ENCODE results near the gene CCDC116.

Gene CCDC116

DNA sequence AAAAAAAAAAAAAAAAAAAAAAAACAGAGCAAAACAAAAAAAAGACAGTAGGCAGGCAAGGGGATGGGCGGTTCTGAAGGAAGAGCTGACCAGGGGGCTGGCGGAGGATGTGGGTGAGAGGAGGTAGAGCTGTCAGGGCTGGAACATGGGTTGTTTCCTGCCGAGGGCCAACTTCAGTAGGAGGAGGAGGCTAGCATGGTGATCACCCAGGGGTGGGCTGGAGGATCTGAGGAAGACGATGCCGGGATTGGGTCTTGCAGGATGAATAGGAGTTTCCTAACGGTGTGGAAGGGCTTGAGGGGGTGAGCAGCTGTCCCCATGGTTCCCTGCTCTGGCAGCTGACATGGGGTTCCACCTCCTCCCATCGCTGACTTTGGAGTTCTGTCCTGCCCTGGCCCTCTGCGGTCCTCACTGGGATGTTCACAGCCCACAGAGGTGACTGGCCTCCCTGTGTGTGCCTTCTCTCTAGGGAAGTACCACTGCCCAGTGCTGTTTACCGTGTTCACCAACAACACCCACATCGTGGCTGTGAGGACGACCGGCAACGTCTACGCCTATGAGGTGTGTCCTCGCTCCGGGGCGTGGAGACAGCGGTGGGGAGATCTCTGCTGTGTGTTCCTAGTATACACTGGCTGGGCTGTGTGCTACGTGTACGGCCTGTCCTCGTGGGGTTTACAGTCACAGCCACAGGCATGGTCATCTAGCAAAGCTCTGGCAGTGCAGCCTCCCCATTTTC, 48.4 kb downstream of the CCDC116 start:
- DNase-seq (ENCODE audit: low read depth): no peak
- no peak overlapping the region for H3K4me3 ChIP-seq (replicated peaks; ENCODE audit: low read depth, low read length)
- TF ChIP-seq, protein P1, sequence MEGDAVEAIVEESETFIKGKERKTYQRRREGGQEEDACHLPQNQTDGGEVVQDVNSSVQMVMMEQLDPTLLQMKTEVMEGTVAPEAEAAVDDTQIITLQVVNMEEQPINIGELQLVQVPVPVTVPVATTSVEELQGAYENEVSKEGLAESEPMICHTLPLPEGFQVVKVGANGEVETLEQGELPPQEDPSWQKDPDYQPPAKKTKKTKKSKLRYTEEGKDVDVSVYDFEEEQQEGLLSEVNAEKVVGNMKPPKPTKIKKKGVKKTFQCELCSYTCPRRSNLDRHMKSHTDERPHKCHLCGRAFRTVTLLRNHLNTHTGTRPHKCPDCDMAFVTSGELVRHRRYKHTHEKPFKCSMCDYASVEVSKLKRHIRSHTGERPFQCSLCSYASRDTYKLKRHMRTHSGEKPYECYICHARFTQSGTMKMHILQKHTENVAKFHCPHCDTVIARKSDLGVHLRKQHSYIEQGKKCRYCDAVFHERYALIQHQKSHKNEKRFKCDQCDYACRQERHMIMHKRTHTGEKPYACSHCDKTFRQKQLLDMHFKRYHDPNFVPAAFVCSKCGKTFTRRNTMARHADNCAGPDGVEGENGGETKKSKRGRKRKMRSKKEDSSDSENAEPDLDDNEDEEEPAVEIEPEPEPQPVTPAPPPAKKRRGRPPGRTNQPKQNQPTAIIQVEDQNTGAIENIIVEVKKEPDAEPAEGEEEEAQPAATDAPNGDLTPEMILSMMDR (IDR thresholded peaks at IDR 0.05; ENCODE audit: low read length, missing control alignments): no peak

DNA sequence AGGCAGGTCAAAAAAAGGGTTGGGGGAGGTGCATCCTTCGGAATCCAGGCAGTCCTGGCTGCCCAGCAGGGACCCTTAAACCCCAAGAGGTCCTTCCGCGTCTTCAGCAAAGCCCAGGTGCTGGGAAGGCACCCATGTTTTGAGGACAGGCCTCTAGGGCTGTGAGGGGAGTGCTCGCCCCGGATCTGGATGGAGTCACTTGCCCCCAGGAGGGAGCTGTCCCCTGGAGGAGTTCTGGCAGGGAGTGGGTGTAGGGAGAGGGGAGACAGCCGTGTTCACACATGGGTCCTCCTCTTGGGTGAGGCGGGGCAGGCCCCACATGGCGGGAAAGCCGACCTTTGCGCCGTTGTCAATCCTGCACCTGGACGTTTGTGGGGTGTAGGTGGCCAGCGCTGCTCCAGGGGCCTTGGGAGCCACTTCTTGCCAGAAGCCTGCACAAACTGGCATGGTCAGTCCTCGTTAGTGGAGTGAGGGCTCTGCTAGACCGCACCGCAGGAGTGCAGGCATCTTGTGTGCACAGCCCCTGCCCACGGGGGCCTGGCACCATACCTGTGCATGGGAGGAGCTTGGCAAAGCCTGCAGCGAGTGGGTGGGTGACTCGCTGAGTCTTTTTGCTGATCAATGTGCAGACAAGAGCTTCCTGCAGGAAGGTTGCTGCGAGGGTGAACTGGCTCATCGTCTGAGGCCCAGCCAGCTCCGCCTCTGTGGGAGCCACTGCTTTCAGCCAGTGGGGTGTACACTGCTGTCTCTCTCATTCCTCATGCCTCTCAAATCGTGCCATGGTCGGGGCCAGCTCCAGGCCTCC, 49.2 kb downstream of the CCDC116 start:
- TF ChIP-seq, protein P1 (IDR thresholded peaks at IDR 0.05; ENCODE audit: low read length, missing control alignments): no peak
- H3K4me3 ChIP-seq (replicated peaks; ENCODE audit: low read depth, low read length): no peak overlapping the region
- DNase-seq (ENCODE audit: low read depth): no peak

DNA sequence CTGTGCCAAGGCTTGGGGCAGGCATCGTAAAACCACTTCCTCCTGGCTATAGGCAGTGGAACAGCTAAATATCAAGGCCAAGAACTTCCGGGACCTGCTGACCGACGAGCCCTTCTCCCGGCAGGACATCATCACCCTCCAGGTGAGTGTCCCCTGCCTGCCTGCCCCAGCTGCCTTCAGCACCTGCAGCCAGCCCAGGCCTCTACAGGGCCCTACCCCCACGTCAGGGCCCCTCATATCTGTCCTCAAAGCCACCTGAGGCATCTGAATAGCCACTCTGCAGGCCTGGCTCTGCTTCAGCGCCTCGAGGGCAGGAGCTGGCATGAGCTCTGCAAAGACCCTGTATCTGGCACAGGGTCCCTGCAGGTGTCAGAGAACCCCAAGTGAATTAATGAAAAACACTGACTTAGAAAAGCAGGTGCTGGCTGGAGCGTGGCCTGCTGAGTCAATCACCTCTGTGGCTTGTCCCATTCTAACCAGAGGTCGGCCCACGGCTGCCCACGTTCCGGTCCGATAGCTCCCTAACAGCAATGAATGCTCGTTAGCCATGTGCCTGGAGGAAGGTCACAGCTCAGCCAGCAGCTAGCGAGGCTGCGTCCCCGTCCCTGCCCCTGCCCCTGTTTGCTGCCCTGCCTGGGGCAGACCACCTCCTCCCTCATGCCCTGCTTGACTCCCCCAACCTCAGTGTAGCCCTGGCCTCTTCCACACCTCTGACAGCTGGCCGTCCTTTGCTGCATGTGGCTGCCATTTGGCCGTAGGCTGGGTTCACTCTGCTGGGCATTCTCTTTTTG, 50.0 kb downstream of the CCDC116 start:
- no peak overlapping the region for H3K4me3 ChIP-seq (replicated peaks; ENCODE audit: low read depth, low read length)
- no peak for DNase-seq (ENCODE audit: low read depth)
- TF ChIP-seq, protein P1 (IDR thresholded peaks at IDR 0.05; ENCODE audit: low read length, missing control alignments): no peak

DNA sequence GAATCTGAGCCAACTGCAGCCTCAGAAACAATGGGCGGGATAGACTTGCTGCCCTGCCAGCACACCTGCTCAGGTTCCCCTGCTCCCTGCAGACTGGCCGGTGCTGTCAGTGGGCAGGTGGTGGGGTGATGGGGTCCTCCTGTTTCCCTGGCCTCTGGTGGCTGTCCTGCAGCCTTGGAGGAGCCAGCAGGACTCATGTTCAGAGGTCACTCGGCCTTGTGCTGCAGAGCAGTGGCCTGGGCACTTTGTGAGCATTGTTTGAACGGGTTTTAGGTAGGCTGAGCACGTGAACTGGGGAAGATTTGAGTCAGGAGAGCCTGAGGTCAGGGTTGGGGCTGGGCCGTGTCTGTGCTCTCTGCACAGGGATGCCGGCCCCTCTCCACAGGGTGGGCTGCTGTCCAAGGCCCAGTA, 50.8 kb downstream of the CCDC116 start:
- TF ChIP-seq, protein P1 (IDR thresholded peaks at IDR 0.05; ENCODE audit: low read length, missing control alignments): no peak
- no peak overlapping the region for H3K4me3 ChIP-seq (replicated peaks; ENCODE audit: low read depth, low read length)
- no peak for DNase-seq (ENCODE audit: low read depth)

DNA sequence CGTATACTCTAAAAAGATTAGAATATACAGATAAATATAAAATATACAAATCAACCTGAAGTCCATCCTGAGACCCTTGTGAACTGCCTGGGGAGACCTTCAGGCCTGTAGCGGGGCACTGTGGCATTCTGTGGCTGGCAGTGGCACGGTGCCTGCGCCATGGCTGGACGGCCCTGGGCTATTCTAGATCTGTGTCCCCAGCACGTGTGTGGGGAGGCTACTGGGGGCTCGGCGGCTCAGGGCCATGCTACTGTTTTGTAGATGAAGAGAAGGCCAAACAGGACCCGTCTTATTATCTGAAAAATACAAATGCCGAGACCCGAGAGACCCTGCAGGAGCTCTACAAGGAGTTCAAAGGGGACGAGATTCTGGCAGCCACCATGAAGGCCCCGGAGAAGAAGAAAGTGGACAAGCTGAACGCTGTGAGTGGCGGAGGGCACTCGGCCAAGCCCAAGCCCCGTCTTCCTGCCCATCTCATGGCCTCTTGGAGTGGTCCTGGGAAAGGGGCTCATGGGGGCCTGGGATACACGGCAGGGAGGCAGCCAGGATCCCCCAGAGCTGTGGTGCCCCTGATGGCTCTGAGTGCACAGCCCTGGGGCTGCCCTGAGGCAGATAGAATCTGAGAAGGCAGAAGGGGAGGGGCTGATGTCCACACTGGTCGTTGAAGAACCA, 52.1 kb downstream of the CCDC116 start:
- DNase-seq (ENCODE audit: low read depth): no peak
- no peak overlapping the region for H3K4me3 ChIP-seq (replicated peaks; ENCODE audit: low read depth, low read length)
- TF ChIP-seq, protein P1 (IDR thresholded peaks at IDR 0.05; ENCODE audit: low read length, missing control alignments): no peak

DNA sequence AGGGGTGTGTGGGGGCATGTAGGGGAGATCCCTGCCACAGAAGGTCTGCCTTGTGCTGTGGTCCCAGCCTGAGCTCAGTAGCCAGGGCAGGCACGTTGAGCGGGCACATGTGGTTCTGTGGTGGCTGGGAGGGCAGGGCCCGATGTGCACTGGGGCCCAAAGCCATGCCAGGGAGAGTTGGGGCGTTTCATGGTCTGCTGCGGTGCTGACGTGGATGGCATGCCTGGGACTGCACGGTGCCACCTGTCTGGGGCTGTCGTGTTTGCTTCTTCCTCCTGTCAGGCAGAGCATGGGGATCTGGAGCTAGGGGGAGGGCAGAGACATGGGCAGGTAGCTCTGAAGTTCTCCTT, 52.6 kb downstream of the CCDC116 start:
- DNase-seq (ENCODE audit: low read depth): no peak
- TF ChIP-seq, protein P1 (IDR thresholded peaks at IDR 0.05; ENCODE audit: low read length, missing control alignments): no peak
- H3K4me3 ChIP-seq (replicated peaks; ENCODE audit: low read depth, low read length): no peak overlapping the region

Data from fibroblast of pulmonary artery (primary cell).